ENCODE data around the gene VGF.
"Not testable (repeated sequence)": the region's sequence is repeated elsewhere in the genome, so short reads cannot be mapped to it uniquely, and the experiment has no call there.

The VGF gene

DNA sequence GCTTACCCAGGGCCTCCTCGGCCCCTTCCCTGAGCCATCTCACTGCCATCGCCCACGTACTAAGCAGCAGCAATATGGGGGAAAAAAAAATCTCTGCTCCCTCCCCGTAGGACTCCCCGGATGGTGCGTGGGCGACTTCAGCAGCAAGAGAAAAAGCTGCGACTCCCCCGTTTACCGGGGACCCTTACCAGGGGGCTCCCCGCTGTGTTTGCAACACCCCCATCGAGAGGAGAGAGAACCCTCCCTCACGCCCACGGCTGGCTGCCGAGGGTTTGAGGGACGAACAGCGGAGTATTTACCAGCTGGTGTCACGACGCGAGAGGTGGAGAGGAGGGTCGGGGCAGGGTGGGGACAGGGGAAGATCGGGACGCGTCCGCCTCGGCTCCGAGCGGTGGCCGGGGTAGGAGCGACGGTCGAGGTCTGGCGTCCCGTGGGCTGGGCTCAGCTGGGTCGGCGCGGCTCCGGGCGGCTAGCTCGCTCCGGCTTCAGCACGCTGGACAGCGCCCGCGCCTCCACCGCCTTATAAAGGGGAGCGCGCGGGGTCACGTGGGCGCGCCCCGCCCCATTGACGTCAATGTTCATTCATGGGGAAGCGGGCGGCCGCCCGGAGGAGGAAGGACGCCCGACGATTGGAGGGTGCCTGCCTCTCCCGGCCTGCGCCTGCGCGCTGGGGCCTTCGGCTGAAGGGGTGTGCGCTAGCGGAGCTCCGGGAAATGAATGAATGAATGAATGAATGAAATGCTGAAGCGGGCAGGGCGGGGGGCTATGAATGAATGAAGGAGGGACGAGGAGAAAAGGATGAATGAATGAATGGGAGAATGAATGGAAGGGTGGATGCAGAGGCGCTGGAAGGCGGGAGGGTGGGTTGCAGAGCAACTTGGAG lies at the start of gene VGF:
VGF (minus strand) TSS at position 495 of the 883 bp plus-strand sequence. CDS start 726 bp downstream, outside the sequence.
- DNase-seq: peak; percentile 95

DNA sequence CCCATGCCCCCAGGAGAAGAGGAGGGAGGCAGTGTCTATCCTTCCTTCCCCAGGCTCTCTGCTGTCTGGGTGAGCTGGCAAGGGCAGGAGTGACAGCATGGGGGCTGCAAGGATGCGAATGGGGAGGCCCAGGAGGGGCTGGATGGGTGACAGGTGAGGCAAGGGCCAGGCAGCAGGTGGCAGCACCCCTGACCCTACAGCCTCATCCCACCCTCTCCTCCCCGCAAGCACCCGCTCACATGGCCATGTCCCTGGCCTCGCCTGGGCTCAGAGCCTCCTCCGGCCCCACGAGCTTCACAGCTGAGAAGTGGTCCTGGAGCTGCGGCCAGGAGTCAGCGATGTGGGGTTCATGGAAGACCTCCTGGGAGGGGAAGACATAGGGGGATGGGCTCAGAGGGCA lies 46.6 kb upstream of the VGF start:
- DNase-seq: no peak

DNA sequence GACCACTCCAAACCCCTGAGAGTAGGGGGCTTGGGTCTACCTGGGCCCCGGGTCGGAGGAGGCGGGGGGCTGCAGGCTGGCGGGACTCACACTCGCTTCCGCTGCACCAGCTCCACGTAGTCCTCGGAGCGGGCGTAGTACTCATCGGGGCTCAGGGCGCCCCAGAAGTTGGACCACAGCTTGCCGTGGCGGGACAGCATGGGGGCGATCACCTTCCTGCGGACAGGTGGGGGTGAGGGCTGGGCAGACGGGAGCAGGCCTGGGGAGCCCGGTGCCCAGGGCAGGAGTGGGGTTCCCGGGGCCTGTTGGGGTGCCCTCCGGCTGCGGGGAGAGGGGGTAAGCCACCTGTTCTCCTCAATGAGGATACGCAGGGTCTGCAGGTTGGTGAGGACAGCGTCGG lies 46.1 kb upstream of the VGF start:
- DNase-seq: no peak

DNA sequence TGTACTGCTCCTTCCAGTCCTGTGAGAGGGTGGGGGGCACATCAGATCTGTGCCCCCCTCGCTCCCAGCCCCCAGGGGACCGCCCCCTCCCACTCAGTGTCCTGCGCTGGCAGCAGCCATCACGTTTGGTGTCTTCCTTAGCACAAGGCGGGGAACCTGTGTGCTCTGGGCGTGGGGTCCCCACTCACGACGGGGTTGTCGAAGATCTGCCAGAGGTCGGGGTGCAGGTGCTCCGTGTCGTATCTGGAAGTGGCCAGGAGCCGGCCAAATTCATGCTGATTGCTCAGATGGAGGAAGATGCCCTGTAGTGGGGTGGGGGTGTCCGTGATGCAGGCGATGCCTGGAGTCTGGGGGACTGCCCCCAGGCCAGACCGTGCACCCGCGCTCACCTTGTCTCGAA lies 44.8 kb upstream of the VGF start:
- DNase-seq: no peak

DNA sequence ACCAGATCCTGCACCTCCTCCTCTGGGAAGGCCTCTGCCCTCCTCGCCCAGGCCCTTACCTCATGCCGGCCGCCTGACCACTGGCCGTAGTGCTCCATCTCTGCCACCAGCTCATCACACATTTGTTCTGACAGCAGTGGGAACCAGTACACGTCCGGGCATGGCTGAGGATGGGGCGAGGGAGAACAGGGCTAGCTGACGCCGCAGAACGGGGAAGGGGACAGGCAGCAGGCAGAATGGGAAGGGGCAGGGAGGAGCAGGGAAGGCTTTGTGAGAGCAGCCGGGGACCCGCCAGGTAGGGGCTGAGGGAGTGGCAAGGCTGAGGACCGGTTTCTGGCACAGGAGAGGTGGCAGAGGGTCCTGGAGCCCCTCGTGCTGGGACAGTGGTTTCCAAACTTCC lies 43.4 kb upstream of the VGF start:
- DNase-seq: no peak

DNA sequence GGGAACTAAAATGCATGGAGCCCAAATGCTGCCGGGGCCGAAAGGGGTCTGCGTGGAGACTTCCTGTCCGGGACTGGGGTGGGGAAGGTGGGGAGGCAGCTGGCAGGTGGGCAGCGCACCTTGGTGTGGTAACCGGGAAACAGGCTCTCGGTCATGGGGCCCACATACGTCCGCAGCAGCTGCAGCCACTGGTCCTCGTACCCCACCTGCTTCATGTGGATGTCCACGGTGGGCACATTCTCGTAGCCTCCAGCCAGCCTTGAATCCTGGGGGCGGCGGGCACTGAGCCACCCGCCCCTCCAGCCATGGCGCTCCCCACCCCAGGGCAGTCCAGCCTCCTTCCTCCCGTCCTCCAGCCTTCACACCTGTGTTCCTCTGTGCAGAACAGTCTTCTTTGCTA lies 42.1 kb upstream of the VGF start:
- DNase-seq: no peak

DNA sequence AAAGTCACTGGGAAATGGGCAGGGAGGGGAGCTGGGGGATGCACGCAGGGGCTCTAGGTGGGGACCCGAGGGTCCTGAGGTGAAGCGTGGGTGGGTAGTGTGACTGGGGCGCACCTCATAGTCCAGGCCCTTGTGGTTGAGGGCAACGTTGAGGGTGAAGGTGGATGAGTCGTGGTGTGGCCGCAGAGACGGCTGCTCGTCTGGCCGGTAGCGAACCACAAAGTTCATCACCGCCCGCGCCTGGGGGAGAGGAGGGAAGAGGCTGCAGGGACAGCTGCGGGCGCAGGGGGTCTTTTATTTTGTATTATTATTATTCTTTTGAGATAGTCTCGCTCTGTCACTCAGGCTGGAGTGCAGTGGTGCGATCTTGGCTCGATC lies 41.3 kb upstream of the VGF start:
- no peak for DNase-seq

DNA sequence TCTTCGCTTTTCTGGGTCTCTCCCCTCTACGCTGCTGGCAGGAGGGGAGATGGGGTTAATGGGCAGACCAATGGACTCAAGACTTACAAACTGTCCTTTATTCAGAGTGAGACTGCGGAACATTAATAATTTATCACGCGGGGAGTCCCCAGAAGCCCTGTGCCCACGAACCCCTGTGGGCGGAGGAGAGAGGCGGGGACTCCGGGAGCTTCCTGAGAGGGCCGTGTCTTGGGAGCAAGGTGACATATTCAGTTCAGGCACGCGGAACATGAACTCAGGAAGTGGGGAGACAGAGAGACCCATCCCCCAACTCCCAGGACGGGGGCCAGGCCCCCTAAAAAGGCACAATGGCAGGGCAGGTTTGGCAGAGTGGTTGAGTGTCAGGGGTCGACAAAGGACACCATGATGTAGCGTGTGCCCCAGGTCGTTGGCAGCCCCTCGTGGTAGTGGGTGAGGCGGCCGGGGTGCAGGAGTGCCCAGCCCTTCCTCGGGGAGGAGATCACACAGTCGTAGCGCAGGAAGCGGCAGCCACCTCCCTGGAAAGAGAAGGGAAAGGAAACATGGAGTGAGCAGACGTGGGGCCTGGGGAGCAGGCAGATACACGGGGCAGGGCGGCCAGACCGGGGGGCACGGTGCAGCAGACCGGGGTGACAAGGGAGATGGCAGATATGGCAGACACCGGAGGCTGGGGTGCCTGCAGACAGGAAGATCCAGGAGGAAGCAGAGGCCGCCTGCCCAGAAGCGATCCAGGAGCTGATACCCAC lies 40.7 kb upstream of the VGF start:
- no peak for DNase-seq

DNA sequence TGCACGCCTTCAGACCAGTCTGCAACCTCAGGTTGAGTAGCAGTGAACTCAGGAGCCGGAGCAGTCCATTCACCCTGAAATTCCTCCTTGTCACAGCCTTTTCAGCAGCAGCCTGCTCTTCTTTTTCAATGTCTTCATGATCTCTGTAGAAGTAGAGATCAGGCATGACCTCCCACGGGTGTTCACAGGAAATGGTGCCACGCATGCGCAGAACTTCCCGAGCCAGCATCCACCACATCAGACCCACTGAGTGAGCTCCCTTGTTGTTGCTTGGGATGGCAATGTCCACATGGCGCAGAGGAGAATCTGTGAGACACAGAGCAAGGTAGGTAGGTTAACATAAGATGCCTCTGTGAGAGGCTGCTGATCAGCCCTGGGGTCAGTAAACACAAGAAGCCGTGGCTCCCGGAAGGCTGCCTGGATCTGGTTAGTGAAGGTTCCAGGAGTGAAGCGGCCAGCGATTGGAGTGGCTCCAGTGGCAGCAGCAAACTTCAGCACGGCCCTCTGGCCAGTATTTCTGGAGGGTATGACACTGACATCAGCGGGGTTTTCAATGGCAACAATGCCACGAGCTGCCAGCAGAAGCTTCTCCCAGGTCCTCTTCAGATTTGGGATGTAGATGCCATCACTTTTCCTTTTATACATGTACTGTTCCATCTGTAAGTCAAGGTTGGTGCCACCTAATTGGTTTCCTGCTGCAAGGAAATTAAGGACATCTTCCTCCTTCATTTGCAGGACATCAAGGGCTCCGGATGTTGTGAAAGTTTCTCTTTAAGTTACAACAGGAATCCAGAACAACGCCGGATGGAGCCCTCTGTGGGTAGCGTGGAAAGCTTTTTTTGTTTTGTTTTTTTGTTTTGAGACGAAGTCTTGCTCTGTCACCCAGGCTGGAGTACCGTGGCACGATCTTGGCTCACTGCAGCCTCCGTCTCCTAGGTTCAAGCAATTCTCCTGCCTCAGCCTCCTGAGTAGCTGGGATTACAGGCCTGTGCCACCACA lies 38.7 kb upstream of the VGF start:
- DNase-seq: not testable (repeated sequence)

DNA sequence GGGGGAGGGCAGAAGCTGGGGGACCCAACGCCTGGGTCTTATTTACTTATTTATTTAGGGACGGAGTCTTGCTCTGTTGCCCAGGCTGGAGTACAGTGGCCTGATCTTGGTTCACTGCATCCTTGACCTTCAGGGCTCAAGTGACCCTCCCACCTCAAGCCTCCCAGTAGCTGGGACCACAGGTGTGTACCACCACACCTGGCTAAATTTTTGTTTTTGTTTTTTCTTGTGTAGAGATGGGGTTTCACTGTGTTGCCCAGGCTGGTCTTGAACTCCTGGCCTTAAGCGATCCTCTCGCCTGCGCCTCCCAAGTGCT lies 37.2 kb upstream of the VGF start:
- no peak for DNase-seq

DNA sequence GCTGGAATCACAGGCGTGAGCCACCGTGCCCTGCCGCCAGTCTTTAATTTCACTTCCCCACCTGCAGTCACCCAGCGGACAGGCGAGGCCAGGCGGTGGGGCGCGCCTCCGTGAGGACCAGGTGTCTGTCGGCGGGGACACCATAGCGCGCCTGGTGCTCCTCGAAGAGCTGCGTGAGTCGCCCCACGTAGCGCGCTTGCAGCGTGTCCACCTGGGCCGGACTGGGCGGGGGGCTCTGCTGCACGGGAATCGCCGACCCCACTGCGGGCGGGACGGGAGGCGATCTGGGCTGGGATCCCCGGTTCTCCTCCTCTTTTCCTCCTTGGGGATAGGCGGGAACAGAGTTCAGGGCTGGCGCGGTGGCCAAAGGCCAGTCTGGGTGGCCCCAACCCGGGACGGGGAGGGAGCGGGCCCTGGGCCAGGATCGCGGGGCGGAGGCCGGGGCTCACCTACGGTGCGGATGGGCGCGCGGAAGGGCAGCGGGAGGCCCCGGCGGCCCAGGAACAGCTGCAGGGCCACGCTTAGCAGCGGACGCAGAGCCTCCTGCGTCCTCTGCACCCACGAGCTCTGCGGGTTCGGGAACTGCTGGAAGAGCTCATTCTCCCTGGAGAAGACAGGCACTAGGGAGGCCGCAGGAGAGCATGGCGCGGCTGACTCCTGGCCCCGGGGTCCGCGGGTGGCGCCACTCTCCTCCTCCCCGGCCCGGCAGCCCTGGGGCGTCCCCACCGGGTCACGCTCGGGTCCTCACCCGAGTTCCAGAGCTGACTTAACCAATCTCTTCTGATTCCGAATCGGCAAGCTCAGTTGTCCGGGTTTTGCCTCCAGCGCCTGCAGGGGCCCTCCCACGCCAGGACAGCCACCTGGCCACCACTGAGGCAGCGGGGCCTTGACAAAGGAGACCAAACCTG lies 36.6 kb upstream of the VGF start:
- no peak for DNase-seq

DNA sequence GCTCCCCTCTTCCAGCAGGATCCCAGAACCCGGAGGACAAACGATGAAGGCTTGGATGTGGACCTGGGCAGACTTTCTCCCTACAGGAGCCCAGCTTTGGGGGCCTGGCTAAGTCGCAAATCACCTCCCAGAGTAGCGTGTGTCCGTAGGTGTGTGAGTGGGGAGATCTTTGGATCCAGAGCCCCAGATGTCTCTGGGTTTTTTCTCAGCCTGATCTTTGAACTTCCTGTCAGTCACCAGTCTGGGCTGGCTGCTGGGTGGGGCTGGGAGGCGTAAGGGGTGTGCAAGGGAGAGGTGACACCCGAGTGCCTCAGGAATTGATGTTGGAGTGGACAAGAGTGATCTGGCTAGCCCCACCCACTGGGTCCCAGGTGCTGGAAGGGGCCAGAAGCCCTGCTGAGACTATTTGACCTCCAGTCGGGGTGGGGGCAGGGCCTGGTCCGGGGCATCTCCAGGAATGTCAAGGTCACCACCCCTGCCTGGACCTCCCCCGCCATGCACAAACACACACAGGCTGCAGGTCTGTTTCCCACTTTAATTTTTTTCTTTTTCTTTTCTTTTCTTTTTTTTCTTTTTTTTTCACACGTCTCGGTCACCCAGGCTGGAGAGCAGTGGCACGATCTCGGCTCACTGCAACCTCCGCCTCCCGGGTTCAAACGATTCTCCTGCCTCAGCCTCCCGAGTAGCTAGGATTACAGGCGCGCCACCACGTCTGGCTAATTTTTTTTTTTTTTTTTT lies 35.7 kb upstream of the VGF start, which contains the start of gene MOGAT3:
MOGAT3 (minus strand) TSS at position 175 of the 738 bp plus-strand sequence. CDS start 182 bp downstream, outside the sequence.
- DNase-seq: no peak

DNA sequence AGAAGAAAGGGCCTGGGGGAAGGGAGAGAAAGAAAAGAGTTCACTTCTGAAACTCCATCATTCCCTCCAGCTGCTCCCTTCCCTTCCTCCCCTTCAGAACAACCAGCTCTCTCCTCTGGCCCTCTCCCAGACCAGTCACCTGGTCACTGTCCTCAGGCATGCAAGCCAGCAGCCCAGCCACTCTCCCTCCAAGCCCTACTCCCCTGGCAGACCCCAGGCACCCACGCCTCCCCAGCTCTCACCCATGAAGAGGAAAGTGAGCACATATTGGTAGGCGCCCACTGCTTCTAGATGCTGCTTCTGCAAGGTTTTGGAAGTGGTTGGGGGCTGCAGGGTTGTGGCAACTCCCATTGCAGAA lies 35.1 kb upstream of the VGF start:
- no peak for DNase-seq

DNA sequence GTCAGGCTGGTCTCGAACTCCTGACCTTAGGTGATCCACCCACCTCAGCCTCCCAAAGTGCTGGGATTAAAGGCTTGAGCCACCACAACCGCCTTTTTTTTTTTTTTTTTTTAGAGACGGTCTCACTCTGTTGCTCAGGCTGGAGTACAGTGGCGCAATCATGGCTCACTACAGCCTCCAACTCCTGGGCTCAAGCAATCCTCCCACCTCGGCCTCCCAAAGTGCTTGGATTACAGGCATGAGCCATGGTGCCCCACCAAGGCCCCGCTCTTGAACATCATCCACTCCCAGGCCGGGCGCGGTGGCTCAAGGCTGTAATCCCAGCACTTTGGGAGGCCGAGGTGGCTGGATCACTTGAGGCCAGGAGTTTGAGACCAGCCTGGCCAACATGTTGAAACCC lies 34.2 kb upstream of the VGF start:
- not testable (repeated sequence) for DNase-seq

DNA sequence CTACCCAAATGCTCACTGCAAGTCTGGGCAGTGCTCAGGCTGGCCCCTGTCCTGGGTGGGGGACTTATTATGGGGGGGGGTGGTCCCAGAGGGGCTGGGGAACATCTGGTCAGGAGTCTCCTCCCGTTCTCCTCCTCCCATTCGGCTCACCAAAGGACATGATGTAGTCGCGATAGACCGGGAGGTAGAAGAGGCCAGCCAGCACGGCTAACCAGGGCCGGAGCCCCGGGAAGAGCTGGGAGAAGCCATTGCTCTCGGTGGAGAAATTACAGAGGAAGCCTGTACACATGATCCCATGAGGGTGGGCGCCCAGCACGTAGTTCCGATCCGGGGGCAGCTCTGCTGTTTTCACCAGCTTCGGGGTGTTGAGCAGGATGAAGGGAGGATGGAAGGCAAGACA lies 33.1 kb upstream of the VGF start:
- DNase-seq: no peak

DNA sequence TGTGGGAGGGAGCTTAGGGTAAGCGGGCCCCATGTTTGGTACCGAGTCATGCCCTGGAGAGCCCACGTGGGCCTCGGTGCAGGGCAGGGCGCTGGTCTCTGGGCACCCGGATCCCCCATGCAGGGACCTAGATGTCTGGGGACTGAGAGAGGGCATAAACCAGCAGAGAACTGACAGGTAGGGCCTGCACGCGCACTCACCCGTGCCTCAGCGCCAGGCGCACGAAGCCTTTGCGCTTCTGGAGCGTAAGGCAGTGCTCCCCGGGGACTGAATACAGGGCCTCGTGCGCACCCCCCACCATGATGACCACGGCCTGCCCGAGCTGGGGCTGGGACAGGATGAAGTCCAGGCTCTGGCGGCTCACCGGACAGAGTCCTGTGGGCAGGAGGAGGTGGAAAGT lies 32.6 kb upstream of the VGF start:
- DNase-seq: no peak

DNA sequence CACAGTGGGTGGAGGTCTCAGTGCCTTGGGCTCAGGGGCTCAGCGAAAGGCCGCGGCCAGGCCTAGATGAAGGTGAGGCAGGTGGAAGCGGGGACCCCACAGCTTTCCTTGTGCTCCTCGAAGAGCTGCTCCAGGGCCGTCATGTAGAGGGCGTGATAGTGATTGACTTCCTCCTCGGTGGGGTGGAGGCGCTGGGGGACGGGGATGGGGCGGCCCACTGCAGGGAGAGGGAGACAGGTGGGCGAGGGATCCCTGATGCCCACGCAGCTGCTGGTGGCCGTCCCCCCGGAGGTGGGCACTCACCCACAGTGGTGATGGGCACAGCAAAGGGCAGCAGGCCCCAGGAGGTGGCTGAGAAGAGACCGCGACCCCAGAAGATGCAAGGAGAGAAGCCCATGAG lies 30.5 kb upstream of the VGF start:
- DNase-seq: no peak

DNA sequence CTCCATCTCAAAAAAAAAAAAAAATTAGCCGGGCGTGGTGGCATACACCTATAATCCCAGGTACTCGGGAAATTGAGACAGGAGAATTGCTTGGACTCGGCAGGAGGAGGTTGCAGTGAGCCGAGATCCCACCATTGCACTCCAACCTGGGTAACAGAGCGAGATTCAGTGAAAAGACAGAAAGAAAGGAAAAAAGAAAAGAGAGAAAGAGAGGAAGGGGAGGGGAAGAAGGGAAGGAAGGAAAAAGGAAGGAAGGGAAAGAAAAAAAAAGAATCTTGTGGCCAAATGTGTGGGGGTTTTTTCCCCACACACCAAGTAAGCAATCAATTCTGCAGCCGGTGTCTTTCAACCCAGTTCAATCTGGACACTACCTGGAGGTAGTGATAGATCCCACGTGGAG lies 23.7 kb upstream of the VGF start:
- no peak for DNase-seq

DNA sequence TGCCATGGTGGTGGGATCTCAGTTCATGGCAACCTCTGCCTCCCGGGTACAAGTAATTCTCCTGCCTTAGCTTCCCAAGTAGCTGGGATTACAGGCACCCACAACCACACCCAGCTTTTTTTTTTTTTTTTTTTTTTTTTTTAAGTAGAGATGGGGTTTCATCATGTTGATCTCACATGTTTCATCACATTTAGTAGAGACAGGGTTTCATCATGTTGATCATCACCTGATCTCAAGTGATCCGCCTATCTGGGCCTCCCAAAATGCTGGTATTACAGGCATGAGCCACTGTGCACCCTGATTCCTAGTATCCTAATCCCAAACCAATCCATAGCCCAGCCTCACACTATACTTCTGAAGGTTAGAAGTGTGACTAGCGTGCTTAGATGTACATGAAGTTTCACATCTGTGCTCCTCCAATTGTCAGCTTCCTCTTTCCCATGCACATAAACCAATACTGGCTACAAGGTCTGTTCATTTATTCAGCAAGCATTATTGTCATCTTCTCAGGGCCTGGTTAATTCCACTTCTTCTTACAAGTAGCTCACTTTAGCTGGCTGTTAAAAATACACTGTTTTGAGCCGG lies 21.6 kb upstream of the VGF start:
- no peak for DNase-seq

DNA sequence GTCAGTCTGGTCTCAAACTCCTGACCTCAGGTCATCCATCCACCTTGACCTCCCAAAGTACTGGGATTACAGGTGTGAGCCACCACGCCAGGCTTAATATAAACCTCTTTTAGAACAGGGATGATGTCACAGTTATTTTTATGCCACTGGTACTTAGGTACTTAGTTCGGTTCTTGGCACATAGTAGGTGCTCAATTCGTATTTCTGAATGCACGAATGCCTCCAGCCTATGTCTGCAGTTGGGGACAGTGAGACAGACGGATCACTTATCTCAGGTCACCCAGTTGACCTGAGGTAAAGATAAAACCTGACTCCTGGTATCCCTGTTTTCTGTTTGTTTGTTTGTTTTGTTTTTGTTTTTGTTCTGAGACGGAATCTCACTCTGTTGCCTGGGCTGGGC lies 20.8 kb upstream of the VGF start:
- no peak for DNase-seq

DNA sequence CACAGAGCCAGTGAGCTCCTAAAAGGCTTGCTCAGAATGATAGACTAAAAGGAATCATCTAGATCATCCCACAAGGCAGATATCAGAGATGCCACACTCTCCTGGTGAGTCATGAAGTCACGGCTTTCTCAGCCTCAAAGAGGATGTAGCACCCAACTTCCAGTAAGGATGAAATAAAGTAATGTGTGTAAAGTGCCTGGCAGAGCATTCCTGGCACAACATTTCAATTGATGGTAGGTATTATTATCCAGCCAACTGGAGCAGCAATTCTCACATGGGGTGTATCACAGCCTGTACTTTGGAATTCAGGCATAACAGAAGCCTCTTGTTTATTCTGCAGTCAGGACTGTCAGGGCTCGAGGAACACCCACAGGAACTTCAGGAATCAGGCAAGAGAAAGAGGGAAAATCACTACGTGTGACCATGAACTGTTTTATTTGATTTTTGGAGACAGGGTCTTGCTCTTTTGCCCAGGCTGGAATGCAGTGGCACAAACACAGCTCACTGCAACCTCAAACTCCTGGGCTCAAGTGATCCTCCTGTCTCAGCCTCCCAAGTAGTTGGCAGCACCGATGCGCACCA lies 20.0 kb upstream of the VGF start:
- no peak for DNase-seq
